Heart right ventricle (tissue), 16 donors: ENCODE data around the gene ZZZ3. TPM values are rescaled to one million over a fixed set of nuclear protein-coding genes. Genes with fewer than 3 reads are reported as not detected.
"Not testable (repeated sequence)": the region's sequence is repeated elsewhere in the genome, so short reads cannot be mapped to it uniquely, and the experiment has no call there.

Experiments used
- ATAC-seq, 8 donors: fragments of 200-7000 bp; cut with Tn5 transposase; one replicate each; pipeline ENCODE4 v1.9.1; 2020; ENCODE audit warnings: mild to moderate bottlenecking in 8 of 8, moderate library complexity in 8 of 8, moderate number of reproducible peaks in 1 of 8
- DNase-seq, 2 donors: peaks; one replicate each; pipeline ENCODE4 v3.0.0-alpha.2; 2020
- H3K27ac ChIP-seq, 10 donors: fragments of 200-600 bp; sonication (generic) in 2 of 10; one replicate each; pipeline versions ENCODE4 v1.5.0 to v1.8.0; 2020 to 2022; ENCODE audit warnings: mild to moderate bottlenecking in 3 of 10
- H3K27me3 ChIP-seq, 7 donors: fragments of 200-600 bp; one replicate each; pipeline ENCODE4 v1.8.0; 2021 to 2022; ENCODE audit warnings: mild to moderate bottlenecking in 2 of 7
- H3K36me3 ChIP-seq, 9 donors: fragments of 200-600 bp; sonication (generic) in 1 of 9; one replicate each; pipeline versions ENCODE4 v1.5.0 to v1.8.0; 2020 to 2022; ENCODE audit warnings: mild to moderate bottlenecking in 2 of 9
- H3K4me1 ChIP-seq, 9 donors: fragments of 200-600 bp; sonication (generic) in 1 of 9; one replicate each; pipeline versions ENCODE4 v1.5.0 to v1.8.0; 2020 to 2022; ENCODE audit warnings: mild to moderate bottlenecking in 4 of 9
- H3K4me3 ChIP-seq, 10 donors: fragments of 200-600 bp; sonication (generic) in 2 of 10; one replicate each; pipeline versions ENCODE4 v1.5.0 to v1.8.0; 2020 to 2022; ENCODE audit warnings: mild to moderate bottlenecking in 7 of 10, moderate library complexity in 2 of 10
- H3K9me3 ChIP-seq, 11 donors: fragments of 200-600 bp in 10 of 11; sonication (generic) in 2 of 11; one replicate each; pipeline versions ENCODE4 v1.5.0 to v1.8.0; 2013 to 2022; ENCODE audit warnings: mild to moderate bottlenecking in 2 of 11, control low read depth in 1 of 11, moderate library complexity in 1 of 11
- WGBS, 2 donors: extraction: QIAGEN DNeasy Blood & Tissue Kit; methylation state at CpG; one replicate each; pipeline ENCODE4 v1.1.7; 2013; ENCODE audit warnings: inconsistent platforms in 1 of 2; 5-methylcytosine and 5-hydroxymethylcytosine counted together
- intact Hi-C, 10 donors: fragments of 100-400 bp; cut with DNase I; formaldehyde crosslinking; loops; one replicate each; pipeline versions ENCODE4 v1.11.1 to v1.14.2; 2022
- polyA plus RNA-seq, 2 donors: library from polyadenylated mRNA; stranded (reverse); fragments of 200-250 nt; gene quantifications; one replicate each; pipeline ENCODE4 v1.2.3, GENCODE V29; 2013
- total RNA-seq, 10 donors: library from RNA; stranded (reverse); fragmentation: NEBNext Ultra II Directional in 3 of 10; extraction: Animal tissue kit (Norgen Biotek cat#: 25700) in 3 of 10; gene quantifications; one replicate each; pipeline versions ENCODE4 v1.2.1 to v1.2.4, GENCODE V29; 2021 to 2023
- TF ChIP-seq, protein P1 (sequence below), 9 donors: fragments of 200-600 bp; sonication (generic) in 2 of 9; IDR thresholded peaks; one replicate each; pipeline versions ENCODE4 v1.5.0 to v1.8.0; 2021 to 2022; ENCODE audit warnings: antibody characterized with exemption in 9 of 9, mild to moderate bottlenecking in 5 of 9, moderate library complexity in 1 of 9
- donor health status: Arrhythmogenic right ventricular cardiomyopathy.
- donor health status: ischemic (EF 13 %, LVEDD 7.1; RV severe dilation, severe dysfunction).
- donor health status: healthy with polysubstance abuse.
- donor health status: DM: no; HTN: yes; CAD: no.
- donor health status: DM: no; HTN: no; CAD: no.
- donor health status: ischemic (EF 25% LVEDD 6.9; RV normal size, moderate dysfunction).
- donor health status: ischemic (EF 25% LVEDD 5.7; RV mildly dilated, moderate dysfunction).
- donor health status: healthy.
- donor health status: DM: yes; HTN: yes; CAD: no.
- donor health status: Ischemic cardiomyopathy.
- donor health status: ischemic (EF 35%, LVEDD 5.7; RV mildly dilated, moderate dysfunction).
- donor health status: nonischemic (EF 11% LVEDD 7.7; RV severe dilation, severe dysfunction).
- donor health status: DM: yes; HTN: yes; CAD: no.
- donor health status: PGD.
- donor health status: ischemic (EF 29% LVEDD 5.4; RV normal size, mild dysfunction).
- donor health status: nonischemic (EF 23%, LVEDD 6.1; RV moderate dilation, normal function).

Gene ZZZ3
- total and polyA plus RNA-seq, 12 donors = 6.5 to 39.3 (median 33.3) TPM

- ATAC-seq = peak; percentile 86 to 93 (median 90)
- TF ChIP-seq, protein P1, sequence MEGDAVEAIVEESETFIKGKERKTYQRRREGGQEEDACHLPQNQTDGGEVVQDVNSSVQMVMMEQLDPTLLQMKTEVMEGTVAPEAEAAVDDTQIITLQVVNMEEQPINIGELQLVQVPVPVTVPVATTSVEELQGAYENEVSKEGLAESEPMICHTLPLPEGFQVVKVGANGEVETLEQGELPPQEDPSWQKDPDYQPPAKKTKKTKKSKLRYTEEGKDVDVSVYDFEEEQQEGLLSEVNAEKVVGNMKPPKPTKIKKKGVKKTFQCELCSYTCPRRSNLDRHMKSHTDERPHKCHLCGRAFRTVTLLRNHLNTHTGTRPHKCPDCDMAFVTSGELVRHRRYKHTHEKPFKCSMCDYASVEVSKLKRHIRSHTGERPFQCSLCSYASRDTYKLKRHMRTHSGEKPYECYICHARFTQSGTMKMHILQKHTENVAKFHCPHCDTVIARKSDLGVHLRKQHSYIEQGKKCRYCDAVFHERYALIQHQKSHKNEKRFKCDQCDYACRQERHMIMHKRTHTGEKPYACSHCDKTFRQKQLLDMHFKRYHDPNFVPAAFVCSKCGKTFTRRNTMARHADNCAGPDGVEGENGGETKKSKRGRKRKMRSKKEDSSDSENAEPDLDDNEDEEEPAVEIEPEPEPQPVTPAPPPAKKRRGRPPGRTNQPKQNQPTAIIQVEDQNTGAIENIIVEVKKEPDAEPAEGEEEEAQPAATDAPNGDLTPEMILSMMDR (IDR thresholded peaks at IDR 0.05) = peak; percentile 85 to 98 (median 95)
- 0 to 1% methylated on average over 65 to 72 of the region's 72 CpGs for WGBS, 2 donors
- peak; percentile 92 to 94 for DNase-seq
- Histone ChIP-seq H3K9me3 (no peaks in the 10 kb centered on the region), H3K36me3 (no peaks in the 10 kb centered on the region), H3K4me1 (peaks cover 0 to 54% (median 44%) of the 10 kb centered on the region in 9 donors), H3K27me3 (no peaks in the 10 kb centered on the region), H3K4me3 (peak overlapping the region; percentile 56 to 85 (median 76)), H3K27ac (peak overlapping the region; percentile 71 to 97 (median 93))
- intact Hi-C loops = loop anchor here in 4 of 10 donors (2.0 to 10.0 kb wide), 7 partner anchors 89 to 539 kb away; partner anchors contain the start of gene PIGK (in 2 of the 4)
These were observed 996 bp upstream of the ZZZ3 start for GRCh38 chr1:77683160-77684148.

DNA sequence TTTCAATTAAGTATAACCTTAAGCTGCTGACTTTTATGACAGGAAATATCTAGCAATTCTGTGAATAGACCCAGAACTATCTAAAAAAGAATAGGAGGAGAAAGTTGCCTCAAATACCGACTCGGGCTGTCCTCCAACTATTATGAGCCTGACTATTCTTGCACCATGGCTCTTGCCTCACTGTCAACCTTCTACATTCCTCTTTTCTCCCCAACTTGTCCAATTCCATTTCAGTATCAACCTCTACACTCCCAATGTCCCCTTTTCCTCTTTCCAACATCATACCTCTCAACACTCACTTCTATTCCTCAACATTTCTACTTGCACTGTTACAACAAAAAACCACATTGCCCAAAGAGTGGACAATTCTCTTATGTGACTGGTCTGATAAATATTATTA lies 2.3 kb downstream of the ZZZ3 start:
- WGBS, 2 donors = 59% methylated on average over 2 of the region's 2 CpGs
- H3K4me3 ChIP-seq = no peak overlapping the region
- DNase-seq = no peak
- H3K9me3 ChIP-seq = no peaks in the 10 kb centered on the region
- H3K4me1 ChIP-seq = peaks cover 0 to 79% (median 48%) of the 10 kb centered on the region in 9 donors
- TF ChIP-seq, protein P1 (IDR thresholded peaks at IDR 0.05) = no peak
- no peaks in the 10 kb centered on the region for H3K27me3 ChIP-seq
- ATAC-seq = no peak
- no peak overlapping the region for H3K27ac ChIP-seq
- intact Hi-C loops = loop anchor here in 4 of 10 donors (5.0 to 10.0 kb wide), 6 partner anchors 85 to 535 kb away; partner anchors contain the start of gene PIGK (in 1 of the 4)
- peaks cover 0 to 6% (median 0%) of the 10 kb centered on the region in 9 donors for H3K36me3 ChIP-seq

DNA sequence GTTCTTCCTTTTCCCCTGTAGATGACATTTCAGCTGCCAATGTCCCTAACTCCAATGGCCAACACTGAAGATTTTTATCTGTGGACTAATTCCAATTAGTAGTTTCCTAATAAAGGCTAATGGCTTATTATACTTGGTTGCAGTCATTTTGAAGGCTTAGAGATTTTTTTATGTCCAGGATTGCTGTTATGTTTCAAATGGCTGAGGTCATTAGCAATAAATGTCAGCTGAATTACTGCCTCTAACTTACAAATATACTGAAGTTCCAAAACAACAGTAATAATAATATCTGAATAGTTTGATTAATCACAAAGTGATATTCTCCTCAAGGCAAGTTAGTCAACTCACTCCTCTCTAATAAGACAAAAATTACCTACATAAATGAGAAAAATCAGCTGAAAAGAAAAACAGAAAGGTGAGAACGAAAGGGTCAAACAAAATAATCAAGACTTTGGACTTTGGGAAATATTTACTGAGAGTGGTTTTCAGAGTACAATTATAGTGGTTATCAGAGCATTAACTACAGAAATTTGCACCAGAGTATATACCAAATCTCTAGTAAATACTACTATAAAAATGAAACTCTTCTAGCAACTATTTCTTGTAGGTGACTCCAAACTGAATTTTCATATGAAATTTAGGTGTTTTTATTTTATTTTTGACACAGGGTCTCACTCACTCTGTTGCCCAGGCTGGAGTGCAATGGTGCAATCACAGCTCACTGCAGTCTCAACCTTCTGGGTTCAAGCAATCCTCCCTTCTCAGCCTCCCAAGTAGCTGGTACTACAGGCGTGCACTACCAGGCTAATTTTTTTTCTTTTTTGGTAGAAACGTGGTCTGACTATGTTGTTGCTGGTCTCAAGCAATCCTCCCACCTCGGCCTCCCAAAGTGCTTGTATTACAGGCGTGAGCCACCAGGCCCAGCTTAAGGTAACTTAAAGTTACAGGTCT lies 3.5 kb downstream of the ZZZ3 start:
- TF ChIP-seq, protein P1 (IDR thresholded peaks at IDR 0.05) = no peak
- Histone ChIP-seq H3K36me3 (peaks cover 0 to 6% (median 0%) of the 10 kb centered on the region in 9 donors), H3K9me3 (no peaks in the 10 kb centered on the region), H3K4me3 (no peak overlapping the region), H3K27ac (no peak overlapping the region), H3K4me1 (peaks cover 0 to 78% (median 44%) of the 10 kb centered on the region in 9 donors), H3K27me3 (no peaks in the 10 kb centered on the region)
- intact Hi-C loops = no loop called here
- WGBS, 2 donors = 91 to 94% methylated on average over 5 of the region's 5 CpGs
- no peak for DNase-seq
- ATAC-seq = no peak

- H3K9me3 ChIP-seq, intact Hi-C loops, DNase-seq, H3K36me3 ChIP-seq, H3K27ac ChIP-seq, H3K27me3 ChIP-seq, ATAC-seq, H3K4me3 ChIP-seq: not testable (repeated sequence)
- WGBS, 2 donors = 93% methylated on average over 3 of the region's 3 CpGs
- peaks cover 0 to 91% (median 41%) of the 10 kb centered on the region in 9 donors for H3K4me1 ChIP-seq
These were observed 7.7 kb downstream of the ZZZ3 start for GRCh38 chr1:77674807-77675206.
